ENCODE measurements around the gene YBX3. TPM values are rescaled to one million over a fixed set of nuclear protein-coding genes. Genes with fewer than 3 reads are reported as not detected.

Gene YBX3
- polyA plus RNA-seq, 1 donor from 2014 or later: 3.4 TPM

GRCh38 chr12:10697156-10697555, 26.0 kb downstream of the YBX3 start:
- H3F3A ChIP-seq (ENCODE audit: insufficient read depth, low read length, poor library complexity, severe bottlenecking): no peaks in the 10 kb centered on the region
- H4K20me1 ChIP-seq (ENCODE audit: insufficient read depth): no peaks in the 10 kb centered on the region
- H3K79me2 ChIP-seq (replicated peaks; ENCODE audit: insufficient read depth, low read length): no peaks in the 10 kb centered on the region
- no peak overlapping the region for H3K4me2 ChIP-seq (ENCODE audit: low read length)
- no peaks in the 10 kb centered on the region for H3K27me3 ChIP-seq (ENCODE audit: insufficient read depth, low read depth, low read length)
- H3K9ac ChIP-seq (ENCODE audit: low read length): no peak overlapping the region
- TF ChIP-seq EZH2 (IDR thresholded peaks at IDR 0.05; ENCODE audit: borderline replicate concordance, insufficient read depth, low read length, poor library complexity, severe bottlenecking) (no peak), EP300 (conservative IDR thresholded peaks at IDR 0.05; ENCODE audit: poor library complexity, severe bottlenecking) (no peak), POLR2AphosphoS5 (IDR thresholded peaks at IDR 0.05) (no peak), CTCF (IDR thresholded peaks at IDR 0.05; ENCODE audit: poor library complexity, severe bottlenecking) (no peak), REST (IDR thresholded peaks at IDR 0.05; ENCODE audit: borderline replicate concordance) (no peak), RAD21 (conservative IDR thresholded peaks at IDR 0.05) (no peak), SMC3 (conservative IDR thresholded peaks at IDR 0.05; ENCODE audit: poor library complexity) (no peak), TAF1 (IDR thresholded peaks at IDR 0.05; ENCODE audit: low read depth) (no peak), MXI1 (conservative IDR thresholded peaks at IDR 0.05; ENCODE audit: poor library complexity, severe bottlenecking) (no peak)
- no peaks in the 10 kb centered on the region for H3K9me2 ChIP-seq (ENCODE audit: insufficient read depth, low read length)
- no peak overlapping the region for H3K27ac ChIP-seq (ENCODE audit: low read length)
- H3K36me3 ChIP-seq (ENCODE audit: insufficient read depth, low read length): peaks cover 4% of the 10 kb centered on the region
- H3K9me3 ChIP-seq (ENCODE audit: low read length): no peaks in the 10 kb centered on the region
- no peak overlapping the region for H2AFZ ChIP-seq (ENCODE audit: low read depth, low read length)
- H3K4me3 ChIP-seq (ENCODE audit: low read length): no peak overlapping the region

GRCh38 chr12:10690906-10691305, 32.2 kb downstream of the YBX3 start:
- Histone ChIP-seq H3K4me3 (ENCODE audit: low read length) (no peak overlapping the region), H3K9ac (ENCODE audit: low read length) (no peak overlapping the region), H3K4me2 (ENCODE audit: low read length) (no peak overlapping the region), H3K9me2 (ENCODE audit: insufficient read depth, low read length) (no peaks in the 10 kb centered on the region), H3K27ac (ENCODE audit: low read length) (no peak overlapping the region), H4K20me1 (ENCODE audit: insufficient read depth) (no peaks in the 10 kb centered on the region), H3K9me3 (ENCODE audit: low read length) (no peaks in the 10 kb centered on the region), H3K36me3 (ENCODE audit: insufficient read depth, low read length) (no peaks in the 10 kb centered on the region), H3F3A (ENCODE audit: insufficient read depth, low read length, poor library complexity, severe bottlenecking) (no peaks in the 10 kb centered on the region), H3K27me3 (ENCODE audit: insufficient read depth, low read depth, low read length) (no peaks in the 10 kb centered on the region), H3K79me2 (replicated peaks; ENCODE audit: insufficient read depth, low read length) (no peaks in the 10 kb centered on the region), H2AFZ (ENCODE audit: low read depth, low read length) (no peak overlapping the region)
- no peak for TF ChIP-seq EZH2 (IDR thresholded peaks at IDR 0.05; ENCODE audit: borderline replicate concordance, insufficient read depth, low read length, poor library complexity, severe bottlenecking)
- TF ChIP-seq CTCF (IDR thresholded peaks at IDR 0.05; ENCODE audit: poor library complexity, severe bottlenecking): no peak
- no peak for TF ChIP-seq RAD21 (conservative IDR thresholded peaks at IDR 0.05)

Data from neural cell (in vitro differentiated cells).